HepG2 (cell line): ENCODE results near the gene DRD1. TPM values are rescaled to one million over a fixed set of nuclear protein-coding genes. Genes with fewer than 3 reads are reported as not detected.

Experiments
- ATAC-seq: fragments of 200-7000 bp; cut with Tn5 transposase; 3 replicates; pipeline ENCODE4 v1.9.1; 2020; ENCODE audit warnings: mild to moderate bottlenecking, moderate library complexity
- BruUV-seq: library from RNA; stranded (reverse); fragments of 400-500 nt; replicated peaks from 2 replicates; lab custom pipeline; 2021; lab: Mats Ljungman, UMichigan
- CTCF ChIA-PET: fragments of 300-600 bp; formaldehyde crosslinking; extraction: SDS; loops from one replicate; lab custom pipeline; 2021; ENCODE audit warnings: low total read pairs, inconsistent platforms, low intra/inter-chr PET ratio; lab: Yijun Ruan, JAX
- POLR2A ChIA-PET: fragments of 350-600 bp; sonication (Branson Sonifier 250); formaldehyde crosslinking; loops from one replicate; lab custom pipeline; 2020; ENCODE audit warnings: antibody characterized with exemption, inconsistent platforms; lab: Yijun Ruan, JAX
- DNase-seq: peaks from one replicate; pipeline ENCODE4 v3.0.0-alpha.2; 2015; ENCODE audit warnings: low spot score
- FAIRE-seq: peaks from 3 replicates; lab custom pipeline; 2011; peaks lifted over from hg19 to GRCh38; lab: Jason Lieb, UNC
- H2AFZ ChIP-seq: one replicate; pipeline ENCODE4 v1.6.1; 2011; ENCODE audit warnings: low read length, inconsistent platforms
- H3K27ac ChIP-seq: fragments of 300-600 bp; 3 replicates; pipeline ENCODE4 v1.8.0; 2011; ENCODE audit warnings: mixed run types, mild to moderate bottlenecking, mixed read lengths, low read length, inconsistent platforms; ENCODE audit not compliant: insufficient read depth; ENCODE audit errors: extremely low read length
- H3K27me3 ChIP-seq, 2 experiments: fragments of 200-600 bp in 1 of 2; 2 replicates in 1 of 2; 3 replicates in 1 of 2; pipeline versions ENCODE4 v1.6.0 to v1.8.0; 2011; ENCODE audit warnings: low read length in 2 of 2, mild to moderate bottlenecking in 2 of 2, moderate library complexity in 2 of 2, inconsistent platforms in 1 of 2; ENCODE audit not compliant: insufficient read depth in 2 of 2, control insufficient read depth in 1 of 2
- H3K36me3 ChIP-seq, 2 experiments: fragments of 200-600 bp in 1 of 2; replicated peaks in 1 of 2; 2 replicates in 1 of 2; 3 replicates in 1 of 2; pipeline versions ENCODE4 v1.5.1 to v1.8.0; 2011; ENCODE audit warnings: low read length in 2 of 2, inconsistent platforms in 1 of 2; ENCODE audit not compliant: insufficient read depth in 2 of 2, control insufficient read depth in 1 of 2
- H3K4me1 ChIP-seq: 2 replicates; pipeline ENCODE4 v1.5.1; 2012; ENCODE audit warnings: low read length, inconsistent platforms; ENCODE audit not compliant: insufficient read depth
- H3K4me2 ChIP-seq: 2 replicates; pipeline ENCODE4 v1.6.0; 2011; ENCODE audit warnings: low read depth, low read length, inconsistent platforms
- H3K4me3 ChIP-seq, 3 experiments: fragments of 200-600 bp in 1 of 3; sonication (generic), shearing (Covaris generic) in 1 of 3; replicated peaks in 1 of 3; 2 replicates each; pipeline ENCODE4 v1.5.1; 2011 to 2016; ENCODE audit warnings: low read length in 3 of 3, inconsistent platforms in 2 of 3, low read depth in 2 of 3, mild to moderate bottlenecking in 2 of 3, control low read depth in 1 of 3, mixed read lengths in 1 of 3; ENCODE audit not compliant: insufficient read depth in 1 of 3
- H3K79me2 ChIP-seq: one replicate; pipeline ENCODE4 v1.6.1; 2011; ENCODE audit warnings: low read length, inconsistent platforms; ENCODE audit not compliant: insufficient read depth
- H3K9ac ChIP-seq: 2 replicates; pipeline ENCODE4 v1.6.0; 2011; ENCODE audit warnings: mild to moderate bottlenecking, low read depth, low read length, inconsistent platforms; ENCODE audit not compliant: insufficient read depth
- H3K9me3 ChIP-seq: 2 replicates; pipeline ENCODE4 v1.5.1; 2012; ENCODE audit warnings: mild to moderate bottlenecking, low read length
- H4K20me1 ChIP-seq: 2 replicates; pipeline ENCODE4 v1.6.0; 2011; ENCODE audit warnings: inconsistent platforms, mild to moderate bottlenecking, low read length, moderate library complexity; ENCODE audit not compliant: insufficient read depth
- ATAD3A ChIP-seq: sonication (generic); formaldehyde crosslinking; IDR thresholded peaks from 2 replicates; pipeline ENCODE4 v1.4.0; 2020; ENCODE audit warnings: missing genetic modification reagents
- BRD4 ChIP-seq: sonication (generic); formaldehyde crosslinking; IDR thresholded peaks from 2 replicates; pipeline ENCODE4 v1.4.0; 2020; ENCODE audit warnings: missing genetic modification reagents
- CERS6 ChIP-seq: sonication (generic); formaldehyde crosslinking; IDR thresholded peaks from 2 replicates; pipeline ENCODE4 v1.5.0; 2020; ENCODE audit warnings: missing genetic modification reagents
- EP300 ChIP-seq, 3 experiments: sonication (generic) in 1 of 3; formaldehyde crosslinking in 1 of 3; IDR thresholded peaks; 2 replicates each; pipeline versions ENCODE4 v1.5.1 to v1.6.1; 2011 to 2020; ENCODE audit warnings: low read depth in 2 of 3, low read length in 2 of 3, borderline replicate concordance in 1 of 3, improper control_type of control experiment in 1 of 3, mild to moderate bottlenecking in 1 of 3, missing genetic modification reagents in 1 of 3, moderate library complexity in 1 of 3
- FOXK2 ChIP-seq: fragments of 450-650 bp; IDR thresholded peaks from 2 replicates; pipeline ENCODE4 v1.6.1; 2016
- ISL2 ChIP-seq: sonication (generic); formaldehyde crosslinking; IDR thresholded peaks from 2 replicates; pipeline ENCODE4 v1.5.0; 2020; ENCODE audit warnings: missing genetic modification reagents
- MYNN ChIP-seq: sonication (generic); formaldehyde crosslinking; IDR thresholded peaks from 2 replicates; pipeline ENCODE4 v1.4.0; 2020; ENCODE audit warnings: mild to moderate bottlenecking, low read depth, missing genetic modification reagents
- NFAT5 ChIP-seq: sonication (generic); formaldehyde crosslinking; IDR thresholded peaks from 2 replicates; pipeline ENCODE4 v1.4.0; 2020; ENCODE audit warnings: missing genetic modification reagents
- NFKBIZ ChIP-seq: IDR thresholded peaks from 2 replicates; pipeline ENCODE4 v1.6.1; 2018; ENCODE audit warnings: missing genetic modification reagents, missing compliant biosample characterization
- SIN3A ChIP-seq: IDR thresholded peaks from 2 replicates; pipeline ENCODE4 v1.6.1; 2011; ENCODE audit warnings: low read depth, mild to moderate bottlenecking, control low read depth, low read length, borderline replicate concordance
- SRSF9 ChIP-seq: fragments of 200-400 bp; formaldehyde crosslinking; IDR thresholded peaks from 2 replicates; pipeline ENCODE4 v1.6.1; 2018; ENCODE audit warnings: borderline replicate concordance, mild to moderate bottlenecking, low read depth, low read length; ENCODE audit not compliant: insufficient read depth, poor library complexity, severe bottlenecking
- STAT5B ChIP-seq: sonication (generic); formaldehyde crosslinking; IDR thresholded peaks from 2 replicates; pipeline ENCODE4 v1.4.0; 2020; ENCODE audit warnings: missing genetic modification reagents
- ZKSCAN8 ChIP-seq: IDR thresholded peaks from 2 replicates; pipeline ENCODE4 v1.6.1; 2016; ENCODE audit warnings: borderline replicate concordance, missing genetic modification reagents, missing compliant biosample characterization
- ZMYM3 ChIP-seq: sonication (generic); formaldehyde crosslinking; IDR thresholded peaks from 2 replicates; pipeline ENCODE4 v1.5.1; 2020; ENCODE audit warnings: mild to moderate bottlenecking, missing genetic modification reagents
- ZNF564 ChIP-seq: sonication (generic); formaldehyde crosslinking; IDR thresholded peaks from 2 replicates; pipeline ENCODE4 v1.8.1; 2023; ENCODE audit warnings: mild to moderate bottlenecking, missing genetic modification reagents
- ZNF569 ChIP-seq: sonication (generic); formaldehyde crosslinking; IDR thresholded peaks from 2 replicates; pipeline ENCODE4 v1.5.0; 2020; ENCODE audit warnings: mild to moderate bottlenecking, missing genetic modification reagents, moderate library complexity, borderline replicate concordance
- ZNF883 ChIP-seq: sonication (generic); formaldehyde crosslinking; IDR thresholded peaks from 2 replicates; pipeline ENCODE4 v1.5.1; 2020; ENCODE audit warnings: mild to moderate bottlenecking, missing genetic modification reagents; ENCODE audit errors: not compliant biosample characterization
- WGBS: methylation state at CpG from one replicate; pipeline ENCODE4 v1.1.6; 2017; ENCODE audit warnings: low lambda C conversion rate; 5-methylcytosine and 5-hydroxymethylcytosine counted together
- in situ Hi-C: cut with HindIII; loops from 2 replicates; pipeline ENCODE4 v1.10.0; 2017; ENCODE audit warnings: low pct_unique_long_range_greater_than_20kb; ENCODE audit not compliant: extremely low pct_ligation_motif_present
- intact Hi-C: fragments of 100-400 bp; cut with micrococcal nuclease; formaldehyde crosslinking; loops from one replicate; pipeline ENCODE4 v1.10.0; 2022; ENCODE audit not compliant: unreplicated experiment
- polyA plus RNA-seq, 8 experiments: library from polyadenylated mRNA; depleted of rRNA in 3 of 8; stranded (reverse) in 7 of 8; unstranded in 1 of 8; fragments of >200 nt; fragmentation: Illumina TruSeq in 4 of 8; extraction: Trizol in 4 of 8; gene quantifications; 2 replicates each; pipeline versions ENCODE4 v1.2.1 to v1.2.3, GENCODE V29; 2011 to 2016; ENCODE audit warnings: low read depth in 4 of 8, missing spikeins in 1 of 8, mixed read lengths in 1 of 8; ENCODE audit not compliant: insufficient read depth in 1 of 8
- total RNA-seq, 5 experiments: library from RNA; depleted of rRNA; stranded (reverse); fragments of >200 nt; fragmentation: Illumina TruSeq; extraction: Trizol; gene quantifications; 2 replicates each; pipeline ENCODE4 v1.2.3, GENCODE V29; 2016; ENCODE audit warnings: low read depth in 1 of 5

The DRD1 gene
- total and polyA plus RNA-seq, 2 of the 13 experiments (the other 11 are each of a cell fraction or from before 2014, with no cell fraction given): not detected

- DNase-seq: no peak
- H4K20me1 ChIP-seq: no peaks in the 10 kb centered on the region
- H3K4me3 ChIP-seq: no peak overlapping the region
- H3K9ac ChIP-seq: no peak overlapping the region
- CTCF ChIA-PET: no interaction called here
- no peak overlapping the region for H3K27ac ChIP-seq
- TF ChIP-seq NFKBIZ (CRISPR knock-in tag) (no peak), ZKSCAN8 (no peak), ATAD3A (no peak), CERS6 (no peak), BRD4 (CRISPR knock-in tag) (no peak), ZNF883 (CRISPR knock-in tag) (no peak), ZMYM3 (CRISPR knock-in tag) (no peak), ZNF564 (CRISPR knock-in tag) (no peak), MYNN (CRISPR knock-in tag) (no peak), ISL2 (CRISPR knock-in tag) (no peak), ZNF569 (no peak), SIN3A (no peak), SRSF9 (no peak), EP300 (IDR thresholded peaks at IDR 0.05; ENCODE audit: low read depth in 2 of 2, low read length in 2 of 2) (no peak), EP300 (CRISPR knock-in tag; IDR thresholded peaks at IDR 0.05; ENCODE audit: borderline replicate concordance) (no peak), STAT5B (CRISPR knock-in tag) (no peak), FOXK2 (no peak), NFAT5 (CRISPR knock-in tag) (no peak)
- H2AFZ ChIP-seq: no peak overlapping the region
- H3K9me3 ChIP-seq: no peaks in the 10 kb centered on the region
- intact Hi-C loops (no loop called here), in situ Hi-C loops (no loop called here)
- POLR2A ChIA-PET: no interaction called here
- no peaks in the 10 kb centered on the region for H3K79me2 ChIP-seq
- no peaks in the 10 kb centered on the region for H3K36me3 ChIP-seq
- no peaks in the 10 kb centered on the region for H3K4me1 ChIP-seq
- no peak for FAIRE-seq
- no peak for ATAC-seq
- H3K4me2 ChIP-seq: no peak overlapping the region
- WGBS: 6% methylated on average over 2 of the region's 2 CpGs
- no peaks in the 10 kb centered on the region; a peak in 1 of 5 replicates for H3K27me3 ChIP-seq
- no TSS peak for BruUV-seq
These were observed 21.9 kb downstream of the DRD1 start for GRCh38 chr5:175422058-175422457.
